Left ventricle myocardium inferior (tissue), 1 donor: ENCODE results near the gene DST. TPM values are rescaled to one million over a fixed set of nuclear protein-coding genes. Genes with fewer than 3 reads are reported as not detected.
"Not testable (repeated sequence)": the region's sequence is repeated elsewhere in the genome, so short reads cannot be mapped to it uniquely, and the experiment has no call there.

Experiments used
- DNase-seq: peaks from one replicate; pipeline ENCODE4 v3.0.0-alpha.2; 2020
- H3K27ac ChIP-seq: fragments of 200-600 bp; replicated peaks from 2 replicates; pipeline ENCODE4 v1.8.0; 2021
- H3K27me3 ChIP-seq: fragments of 200-600 bp; 2 replicates; pipeline ENCODE4 v1.8.0; 2021; ENCODE audit warnings: low read depth
- H3K36me3 ChIP-seq: fragments of 200-600 bp; 2 replicates; pipeline ENCODE4 v1.8.0; 2021
- H3K4me1 ChIP-seq: fragments of 200-600 bp; 2 replicates; pipeline ENCODE4 v1.8.0; 2021
- H3K4me3 ChIP-seq: fragments of 200-600 bp; 2 replicates; pipeline ENCODE4 v1.8.0; 2021; ENCODE audit warnings: mild to moderate bottlenecking, moderate library complexity
- H3K9me3 ChIP-seq: fragments of 200-600 bp; replicated peaks from 2 replicates; pipeline ENCODE4 v1.8.0; 2021
- CTCF ChIP-seq: fragments of 200-600 bp; IDR thresholded peaks from 2 replicates; pipeline ENCODE4 v1.8.0; 2021; ENCODE audit warnings: antibody characterized with exemption, mild to moderate bottlenecking, borderline replicate concordance
- intact Hi-C: fragments of 100-400 bp; cut with micrococcal nuclease; formaldehyde crosslinking; loops from one replicate; pipeline ENCODE4 v1.11.0; 2022
- total RNA-seq: library from RNA; stranded (reverse); fragmentation: NEBNext Ultra II Directional; extraction: Animal tissue kit (Norgen Biotek cat#: 25700); gene quantifications from one replicate; pipeline ENCODE4 v1.2.1, GENCODE V29; 2021
- donor health status: DM: no; HTN: yes; CAD: no; lungs with severe emphysema.

The DST gene
- total RNA-seq, 1 donor from 2014 or later = 331 TPM

- Histone ChIP-seq H3K36me3 (peaks cover 73% of the 10 kb centered on the region), H3K9me3 (no peaks in the 10 kb centered on the region), H3K27ac (no peak overlapping the region), H3K4me1 (peaks cover 33% of the 10 kb centered on the region), H3K4me3 (no peak overlapping the region), H3K27me3 (no peaks in the 10 kb centered on the region)
- intact Hi-C loops = loop anchor here (10.0 kb wide), 1 partner anchor 47 kb away; no protein-coding TSS in a partner anchor
- no peak for DNase-seq
- TF ChIP-seq CTCF = no peak
Observed at GRCh38 chr6:56497691-56498090, 145.0 kb downstream of the DST start.

- Histone ChIP-seq H3K27me3 (no peaks in the 10 kb centered on the region), H3K36me3 (peaks cover 77% of the 10 kb centered on the region), H3K9me3 (no peaks in the 10 kb centered on the region), H3K4me3 (no peak overlapping the region), H3K4me1 (peaks cover 36% of the 10 kb centered on the region), H3K27ac (no peak overlapping the region)
- TF ChIP-seq CTCF = no peak
- no peak for DNase-seq
- intact Hi-C loops = loop anchor here (10.0 kb wide), 1 partner anchor 48 kb away; no protein-coding TSS in a partner anchor
Observed at GRCh38 chr6:56497240-56497639, 145.4 kb downstream of the DST start.

- intact Hi-C loops = loop anchor here (10.0 kb wide), 1 partner anchor 48 kb away; no protein-coding TSS in a partner anchor
- not testable (repeated sequence) for H3K9me3 ChIP-seq, H3K27me3 ChIP-seq, H3K4me3 ChIP-seq, DNase-seq, H3K27ac ChIP-seq
- H3K4me1 ChIP-seq = peaks cover 36% of the 10 kb centered on the region
- peaks cover 82% of the 10 kb centered on the region for H3K36me3 ChIP-seq
Observed at GRCh38 chr6:56496650-56497049, 146.0 kb downstream of the DST start.

DNA sequence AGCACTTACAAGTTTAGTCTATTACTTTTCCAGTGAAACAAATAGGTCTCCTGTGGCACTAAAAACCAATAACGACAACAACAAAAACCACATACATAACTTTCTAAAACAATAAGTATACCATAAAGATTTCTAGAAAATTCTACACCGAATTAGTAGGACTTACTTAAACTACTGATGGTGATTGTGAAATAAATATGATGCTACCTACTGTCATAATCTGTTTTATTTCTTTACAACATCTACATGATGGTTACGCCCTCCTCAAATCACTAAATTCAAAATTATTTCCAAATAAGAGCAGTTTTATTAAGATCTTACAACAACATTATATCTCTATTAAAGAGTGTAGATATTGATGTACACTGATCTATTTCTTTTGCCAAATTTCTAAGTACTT is 147.0 kb downstream of the DST start:
- peaks cover 78% of the 10 kb centered on the region for H3K36me3 ChIP-seq
- H3K9me3 ChIP-seq = no peaks in the 10 kb centered on the region
- DNase-seq = no peak
- TF ChIP-seq CTCF = no peak
- intact Hi-C loops = loop anchor here (10.0 kb wide), 1 partner anchor 49 kb away; no protein-coding TSS in a partner anchor
- H3K4me1 ChIP-seq = peaks cover 35% of the 10 kb centered on the region
- no peak overlapping the region for H3K4me3 ChIP-seq
- H3K27ac ChIP-seq = no peak overlapping the region
- H3K27me3 ChIP-seq = no peaks in the 10 kb centered on the region

DNA sequence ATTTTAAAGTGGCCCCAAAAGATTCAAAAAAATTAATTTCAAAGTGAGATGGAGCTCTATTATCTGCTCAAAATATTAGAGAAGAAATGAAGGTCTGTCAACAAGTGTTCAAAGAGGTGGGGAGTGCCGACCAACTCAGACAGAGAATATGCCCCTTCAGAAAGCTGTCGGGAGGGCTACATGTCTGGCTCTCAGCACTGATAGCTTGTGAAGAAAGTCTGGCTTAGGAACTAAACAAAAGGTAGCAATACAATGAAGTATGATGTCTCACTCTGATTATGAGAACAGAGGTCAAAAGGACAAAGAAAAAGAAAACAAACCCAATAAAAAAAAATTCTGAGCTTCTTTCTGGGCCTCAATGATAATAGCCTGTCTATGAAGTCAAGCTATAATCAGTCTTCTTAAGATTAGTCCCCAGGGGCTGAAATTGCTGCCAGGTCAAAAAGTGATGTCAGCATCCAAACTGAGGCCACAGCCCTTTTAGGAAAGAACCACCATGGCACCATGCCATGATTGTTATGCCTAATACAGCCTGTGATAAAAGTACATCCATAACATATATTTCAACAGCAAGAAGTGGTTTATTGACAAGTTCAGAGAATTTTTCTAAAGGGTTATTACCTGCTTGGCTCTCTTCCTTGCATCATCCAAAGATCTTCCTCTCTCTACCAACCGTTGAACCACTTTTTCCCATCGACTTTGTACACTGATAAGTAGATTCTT is 150.9 kb downstream of the DST start:
- intact Hi-C loops = loop anchor here (10.0 kb wide), 1 partner anchor 53 kb away; no protein-coding TSS in a partner anchor
- Histone ChIP-seq H3K27ac (peak overlapping the region; percentile 62), H3K4me3 (no peak overlapping the region), H3K27me3 (no peaks in the 10 kb centered on the region), H3K9me3 (no peaks in the 10 kb centered on the region), H3K36me3 (peaks cover 76% of the 10 kb centered on the region), H3K4me1 (peaks cover 23% of the 10 kb centered on the region)
- peak; percentile 34 for DNase-seq
- TF ChIP-seq CTCF = no peak

DNA sequence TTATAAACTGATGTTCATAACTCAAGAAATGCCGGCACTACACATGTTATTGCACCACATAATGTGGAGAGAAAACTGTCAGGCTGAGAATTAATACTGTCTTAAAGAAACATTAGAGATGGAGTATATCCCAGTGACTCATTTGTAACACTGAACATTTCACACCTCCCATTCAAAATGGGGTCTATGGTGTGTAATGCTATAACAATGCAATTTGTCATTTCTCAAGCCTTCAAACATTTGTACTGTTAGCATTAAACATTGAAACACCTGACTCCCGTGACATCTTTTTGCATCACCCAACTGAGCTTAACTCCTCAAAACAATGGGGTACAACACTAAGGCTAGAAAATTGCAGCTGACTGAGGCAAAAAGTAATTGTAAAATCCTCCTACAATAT is 151.7 kb downstream of the DST start:
- TF ChIP-seq CTCF = no peak
- DNase-seq = no peak
- Histone ChIP-seq H3K27me3 (no peaks in the 10 kb centered on the region), H3K4me3 (no peak overlapping the region), H3K27ac (peak overlapping the region; percentile 62), H3K36me3 (peaks cover 77% of the 10 kb centered on the region), H3K4me1 (peaks cover 23% of the 10 kb centered on the region), H3K9me3 (no peaks in the 10 kb centered on the region)
- intact Hi-C loops = loop anchor here (10.0 kb wide), 1 partner anchor 54 kb away; no protein-coding TSS in a partner anchor
